IMR-90 (cell line): ENCODE data around the gene ACYP2. TPM values are rescaled to one million over a fixed set of nuclear protein-coding genes. Genes with fewer than 3 reads are reported as not detected.

Experiments
- ATAC-seq: fragments of 200-7000 bp; cut with Tn5 transposase; 2 replicates; pipeline ENCODE4 v1.9.1; 2020; ENCODE audit warnings: low read depth, mild to moderate bottlenecking, moderate library complexity
- BruUV-seq: library from RNA; stranded (reverse); fragments of 400-500 nt; replicated peaks from 2 replicates; lab custom pipeline; 2021; lab: Mats Ljungman, UMichigan
- CTCF ChIA-PET: fragments of 300-600 bp; formaldehyde crosslinking; extraction: SDS; loops from one replicate; lab custom pipeline; 2021; ENCODE audit warnings: antibody characterized with exemption; lab: Yijun Ruan, JAX
- POLR2A ChIA-PET: fragments of 300-600 bp; sonication (Branson Sonifier 250); formaldehyde crosslinking; loops from one replicate; lab custom pipeline; 2022; ENCODE audit warnings: antibody characterized with exemption; ENCODE audit not compliant: unreplicated experiment; lab: Charles Lee
- DNase-seq: peaks from one replicate; pipeline ENCODE4 v3.0.0; 2013
- H2AFZ ChIP-seq: replicated peaks from 2 replicates; pipeline ENCODE3; 2013; ENCODE audit warnings: low read length, mild to moderate bottlenecking; ENCODE audit not compliant: poor library complexity
- H2AK5ac ChIP-seq: 2 replicates; pipeline ENCODE4 v1.6.1; 2013; ENCODE audit warnings: low read depth, low read length, inconsistent platforms
- H2AK9ac ChIP-seq: replicated peaks from 2 replicates; pipeline ENCODE3; 2013; ENCODE audit warnings: mild to moderate bottlenecking, low read depth, low read length, moderate library complexity; ENCODE audit not compliant: poor library complexity
- H2BK120ac ChIP-seq: 2 replicates; pipeline ENCODE4 v1.6.1; 2013; ENCODE audit warnings: low read depth, low read length, inconsistent platforms
- H2BK15ac ChIP-seq: 3 replicates; pipeline ENCODE4 v1.6.1; 2013; ENCODE audit warnings: low read depth, low read length, inconsistent platforms
- H2BK20ac ChIP-seq: 2 replicates; pipeline ENCODE4 v1.6.1; 2013; ENCODE audit warnings: low read depth, mild to moderate bottlenecking, inconsistent platforms, low read length, moderate library complexity
- H2BK5ac ChIP-seq: 2 replicates; pipeline ENCODE4 v1.6.1; 2013; ENCODE audit warnings: mild to moderate bottlenecking, low read depth, low read length, inconsistent platforms; ENCODE audit not compliant: poor library complexity, severe bottlenecking
- H3K14ac ChIP-seq: replicated peaks from 2 replicates; pipeline ENCODE4 v1.6.1; 2013; ENCODE audit warnings: low read depth, low read length, inconsistent platforms
- H3K18ac ChIP-seq: 2 replicates; pipeline ENCODE4 v1.6.1; 2013; ENCODE audit warnings: low read depth, low read length, control low read depth
- H3K23ac ChIP-seq: 2 replicates; pipeline ENCODE4 v1.6.1; 2013; ENCODE audit warnings: low read depth, low read length, inconsistent platforms
- H3K27ac ChIP-seq: 2 replicates; pipeline ENCODE4 v1.5.1; 2013; ENCODE audit warnings: mild to moderate bottlenecking, control low read depth, low read length; ENCODE audit not compliant: insufficient read depth
- H3K27me3 ChIP-seq: 2 replicates; pipeline ENCODE4 v1.6.1; 2013; ENCODE audit warnings: low read length; ENCODE audit not compliant: control insufficient read depth, insufficient read depth
- H3K36me3 ChIP-seq: 2 replicates; pipeline ENCODE4 v1.6.1; 2013; ENCODE audit warnings: low read length, mixed read lengths; ENCODE audit not compliant: control insufficient read depth, insufficient read depth
- H3K4ac ChIP-seq: 2 replicates; pipeline ENCODE4 v1.6.1; 2013; ENCODE audit warnings: low read depth, low read length, inconsistent platforms
- H3K4me1 ChIP-seq: 2 replicates; pipeline ENCODE4 v1.6.1; 2013; ENCODE audit warnings: low read length, mixed read lengths; ENCODE audit not compliant: control insufficient read depth, insufficient read depth
- H3K4me2 ChIP-seq: 2 replicates; pipeline ENCODE4 v1.6.1; 2013; ENCODE audit warnings: low read depth, mild to moderate bottlenecking, control low read depth, low read length, moderate library complexity
- H3K4me3 ChIP-seq: 2 replicates; pipeline ENCODE4 v1.5.1; 2013; ENCODE audit warnings: low read depth, mild to moderate bottlenecking, control low read depth, low read length, moderate library complexity; ENCODE audit not compliant: insufficient read depth
- H3K56ac ChIP-seq: 2 replicates; pipeline ENCODE4 v1.6.1; 2013; ENCODE audit warnings: low read length, inconsistent platforms; ENCODE audit not compliant: insufficient read depth; ENCODE audit errors: extremely low read depth
- H3K79me1 ChIP-seq, 2 experiments: 2 replicates each; pipeline ENCODE4 v1.6.1; 2013; ENCODE audit warnings: low read length in 2 of 2, inconsistent platforms in 1 of 2, low read depth in 1 of 2
- H3K9ac ChIP-seq: 2 replicates; pipeline ENCODE4 v1.6.1; 2013; ENCODE audit warnings: low read depth, low read length, control low read depth
- H3K9me1 ChIP-seq: 2 replicates; pipeline ENCODE4 v1.6.1; 2013; ENCODE audit warnings: low read length, inconsistent platforms; ENCODE audit not compliant: insufficient read depth
- H3K9me3 ChIP-seq: 2 replicates; pipeline ENCODE4 v1.6.1; 2013; ENCODE audit warnings: low read length; ENCODE audit not compliant: control insufficient read depth, insufficient read depth
- H4K20me1 ChIP-seq: 2 replicates; pipeline ENCODE4 v1.6.1; 2013; ENCODE audit warnings: low read length, inconsistent platforms; ENCODE audit not compliant: insufficient read depth
- H4K5ac ChIP-seq: 2 replicates; pipeline ENCODE4 v1.6.1; 2013; ENCODE audit warnings: mild to moderate bottlenecking, low read depth, low read length, control low read depth
- H4K8ac ChIP-seq, 2 experiments: 2 replicates each; pipeline ENCODE4 v1.6.1; 2013; ENCODE audit warnings: low read depth in 2 of 2, low read length in 2 of 2, control low read depth in 1 of 2, inconsistent platforms in 1 of 2
- H4K91ac ChIP-seq: 2 replicates; pipeline ENCODE4 v1.6.1; 2013; ENCODE audit warnings: low read depth, low read length, inconsistent platforms; ENCODE audit not compliant: insufficient read depth
- CEBPB ChIP-seq: IDR thresholded peaks from 2 replicates; pipeline ENCODE4 v1.6.1; 2012; ENCODE audit warnings: low read depth, low read length, improper control_type of control experiment
- CTCF ChIP-seq: conservative IDR thresholded peaks from 2 replicates; pipeline ENCODE4 v1.5.1; 2012; ENCODE audit warnings: mild to moderate bottlenecking, low read depth, low read length, improper control_type of control experiment
- ELK1 ChIP-seq: fragments of 150-350 bp; IDR thresholded peaks from 2 replicates; pipeline ENCODE4 v1.6.1; 2016; ENCODE audit warnings: low read depth, mild to moderate bottlenecking, low read length, moderate library complexity, borderline replicate concordance
- FOS ChIP-seq: fragments of 150-350 bp; IDR thresholded peaks from 2 replicates; pipeline ENCODE4 v1.6.1; 2016; ENCODE audit warnings: low read depth, low read length
- MAFK ChIP-seq: IDR thresholded peaks from 2 replicates; pipeline ENCODE4 v1.6.1; 2012; ENCODE audit warnings: low read depth, low read length, improper control_type of control experiment
- NFE2L2 ChIP-seq: fragments of 150-350 bp; IDR thresholded peaks from 2 replicates; pipeline ENCODE4 v1.6.1; 2016; ENCODE audit warnings: low read depth, mild to moderate bottlenecking, low read length
- RAD21 ChIP-seq: IDR thresholded peaks from 2 replicates; pipeline ENCODE4 v1.6.1; 2012; ENCODE audit warnings: low read length, improper control_type of control experiment
- RCOR1 ChIP-seq: IDR thresholded peaks from 2 replicates; pipeline ENCODE4 v1.6.1; 2012; ENCODE audit warnings: mild to moderate bottlenecking, low read length, improper control_type of control experiment; ENCODE audit not compliant: insufficient replicate concordance
- RFX5 ChIP-seq: IDR thresholded peaks from 2 replicates; pipeline ENCODE4 v1.8.0; 2012; ENCODE audit warnings: low read depth, mild to moderate bottlenecking, low read length, moderate library complexity
- WGBS, 2 experiments: methylation state at CpG; one replicate each; pipeline versions ENCODE4 v1.1.5 to v1.1.7; 2013; ENCODE audit warnings: missing lambda C conversion rate in 2 of 2; ENCODE audit not compliant: insufficient read length in 1 of 2; ENCODE audit errors: extremely low coverage in 2 of 2; 5-methylcytosine and 5-hydroxymethylcytosine counted together
- dilution Hi-C: fragments of 300-500 bp; cut with HindIII; formaldehyde crosslinking; loops from one replicate; pipeline ENCODE4 v1.14.3; 2018; ENCODE audit warnings: low sequenced_read_pairs; ENCODE audit not compliant: unreplicated experiment
- in situ Hi-C: fragments of 300-500 bp; cut with MboI; formaldehyde crosslinking; loops from 3 replicates; pipeline ENCODE4 v1.14.3; 2019; ENCODE audit warnings: low sequenced_read_pairs, inconsistent platforms, mixed read lengths
- intact Hi-C: fragments of 100-400 bp; cut with micrococcal nuclease; formaldehyde crosslinking; loops from 2 replicates; pipeline ENCODE4 v1.10.0; 2022
- polyA plus RNA-seq, 3 experiments: library from polyadenylated mRNA; depleted of rRNA; stranded (reverse); fragments of >200 nt; gene quantifications; 2 replicates each; pipeline ENCODE4 v1.2.3, GENCODE V29; 2012; ENCODE audit warnings: low replicate concordance in 1 of 3
- total RNA-seq: library from RNA; depleted of rRNA; stranded (reverse); fragments of >200 nt; gene quantifications from 2 replicates; pipeline ENCODE4 v1.2.3, GENCODE V29; 2012

Gene ACYP2
- total and polyA plus RNA-seq, 2 of the 4 experiments (the other 2 are of a cell fraction), result 3.9 to 7.4 TPM

GRCh38 chr2:54077088-54077900, 38.1 kb upstream of the ACYP2 start:
- 17% methylated on average over 1 of the region's 2 CpGs; no CpG with 5 or more reads in 1 of the 2 experiments for WGBS, 2 experiments
- Histone ChIP-seq H3K18ac (no peak overlapping the region), H3K79me1 (no peaks in the 10 kb centered on the region), H2AK9ac (no peak overlapping the region), H3K4ac (no peak overlapping the region), H4K20me1 (no peaks in the 10 kb centered on the region), H2AFZ (no peak overlapping the region), H3K9ac (no peak overlapping the region), H2AK5ac (no peak overlapping the region), H3K14ac (no peak overlapping the region), H4K91ac (no peak overlapping the region), H3K4me3 (no peak overlapping the region), H3K9me3 (no peaks in the 10 kb centered on the region), H2BK15ac (no peak overlapping the region), H2BK5ac (no peak overlapping the region), H2BK120ac (no peak overlapping the region), H4K5ac (no peak overlapping the region), H3K56ac (no peak overlapping the region), H3K23ac (no peak overlapping the region), H3K36me3 (no peaks in the 10 kb centered on the region), H4K8ac (no peak overlapping the region), H2BK20ac (no peak overlapping the region), H3K4me2 (no peak overlapping the region), H3K4me1 (no peaks in the 10 kb centered on the region), H3K27ac (no peak overlapping the region), H3K27me3 (no peaks in the 10 kb centered on the region), H3K9me1 (0 out of 2 replicates have a peak, but pooled peaks cover 4% of the 10 kb centered on the region)
- no TSS peak for BruUV-seq
- intact Hi-C loops, result loop anchor here (5.0 kb wide), 1 partner anchor 90 kb away; no protein-coding TSS in a partner anchor
- CTCF ChIA-PET, result no interaction called here
- DNase-seq (no peak), ATAC-seq (no peak)
- POLR2A ChIA-PET, result no interaction called here
- dilution Hi-C loops, result no loop called here
- in situ Hi-C loops, result no loop called here
- no peak for TF ChIP-seq NFE2L2
- TF ChIP-seq FOS, result no peak
- no peak for TF ChIP-seq ELK1
- TF ChIP-seq RAD21, result no peak
- TF ChIP-seq RCOR1, result no peak
- no peak for TF ChIP-seq MAFK
- no peak for TF ChIP-seq CTCF
- TF ChIP-seq CEBPB, result no peak
- no peak for TF ChIP-seq RFX5
